HG02973 (cell line): ENCODE results near the gene HOTAIR.

Source experiments
- ATAC-seq: cut with Tn5 transposase; IDR thresholded peaks from one replicate; pipeline ENCODE4 v1.9.1; 2021; ENCODE audit warnings: moderate library complexity; ENCODE audit not compliant: unreplicated experiment

Gene HOTAIR

DNA sequence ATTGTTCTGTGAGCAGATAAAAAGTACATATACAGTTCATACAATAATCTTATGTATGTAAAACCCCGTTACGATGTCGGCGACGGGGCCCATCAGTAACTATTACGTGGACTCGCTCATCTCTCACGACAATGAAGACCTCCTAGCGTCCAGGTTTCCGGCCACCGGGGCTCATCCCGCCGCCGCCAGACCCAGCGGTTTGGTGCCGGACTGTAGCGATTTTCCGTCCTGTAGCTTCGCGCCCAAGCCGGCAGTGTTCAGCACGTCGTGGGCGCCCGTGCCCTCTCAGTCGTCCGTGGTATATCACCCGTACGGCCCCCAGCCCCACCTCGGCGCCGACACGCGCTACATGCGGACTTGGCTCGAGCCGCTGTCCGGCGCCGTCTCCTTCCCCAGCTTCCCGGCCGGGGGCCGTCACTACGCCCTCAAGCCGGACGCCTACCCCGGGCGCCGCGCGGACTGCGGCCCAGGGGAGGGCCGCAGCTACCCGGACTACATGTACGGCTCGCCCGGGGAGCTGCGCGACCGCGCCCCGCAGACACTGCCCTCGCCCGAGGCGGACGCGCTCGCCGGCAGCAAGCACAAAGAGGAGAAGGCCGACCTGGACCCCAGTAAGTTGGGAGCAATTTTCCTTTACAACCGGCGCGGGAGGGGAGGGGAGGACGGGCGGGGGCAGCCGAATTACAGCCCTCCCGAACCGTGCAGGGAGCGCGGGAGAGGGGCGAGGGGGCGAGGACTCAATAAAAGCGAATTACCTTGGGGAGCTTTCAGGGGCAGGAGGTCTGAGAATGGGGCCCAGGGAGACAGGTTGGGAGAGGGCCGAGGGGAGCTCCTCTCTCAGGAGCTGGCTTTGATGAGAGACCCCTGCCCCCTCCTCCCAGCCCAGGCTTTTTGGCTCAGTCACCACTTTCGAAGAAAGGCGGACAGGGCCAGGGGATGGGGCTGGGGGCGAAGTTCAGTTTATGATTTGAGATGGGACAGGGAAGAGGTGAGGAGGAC is 25.7 kb upstream of the HOTAIR start, which contains the start of gene HOXC9:
Gene HOXC9, plus strand, starts transcription at position 46 of the 999 bp plus-strand sequence. Its CDS starts 28 bp downstream, at position 74.
- ATAC-seq: no peak

GRCh38 chr12:53999559-54000115 is 24.9 kb upstream of the HOTAIR start:
- ATAC-seq: no peak

DNA sequence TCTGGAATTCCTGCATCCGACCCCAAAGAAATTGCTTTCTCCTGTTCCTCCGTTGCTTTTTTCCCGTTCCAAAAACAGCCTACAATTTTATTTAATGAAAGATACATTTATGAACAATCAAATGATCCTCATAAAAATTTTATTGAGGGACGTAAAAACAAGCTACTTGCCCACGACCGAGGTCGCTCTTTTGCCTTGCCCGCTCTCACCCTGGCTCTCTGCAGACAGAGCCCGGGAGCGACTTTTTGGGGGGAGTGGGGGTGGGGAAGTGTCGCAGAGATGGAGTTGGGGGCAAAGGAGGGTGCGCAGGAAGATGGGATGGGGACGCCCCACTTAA is 24.1 kb upstream of the HOTAIR start:
- no peak for ATAC-seq

DNA sequence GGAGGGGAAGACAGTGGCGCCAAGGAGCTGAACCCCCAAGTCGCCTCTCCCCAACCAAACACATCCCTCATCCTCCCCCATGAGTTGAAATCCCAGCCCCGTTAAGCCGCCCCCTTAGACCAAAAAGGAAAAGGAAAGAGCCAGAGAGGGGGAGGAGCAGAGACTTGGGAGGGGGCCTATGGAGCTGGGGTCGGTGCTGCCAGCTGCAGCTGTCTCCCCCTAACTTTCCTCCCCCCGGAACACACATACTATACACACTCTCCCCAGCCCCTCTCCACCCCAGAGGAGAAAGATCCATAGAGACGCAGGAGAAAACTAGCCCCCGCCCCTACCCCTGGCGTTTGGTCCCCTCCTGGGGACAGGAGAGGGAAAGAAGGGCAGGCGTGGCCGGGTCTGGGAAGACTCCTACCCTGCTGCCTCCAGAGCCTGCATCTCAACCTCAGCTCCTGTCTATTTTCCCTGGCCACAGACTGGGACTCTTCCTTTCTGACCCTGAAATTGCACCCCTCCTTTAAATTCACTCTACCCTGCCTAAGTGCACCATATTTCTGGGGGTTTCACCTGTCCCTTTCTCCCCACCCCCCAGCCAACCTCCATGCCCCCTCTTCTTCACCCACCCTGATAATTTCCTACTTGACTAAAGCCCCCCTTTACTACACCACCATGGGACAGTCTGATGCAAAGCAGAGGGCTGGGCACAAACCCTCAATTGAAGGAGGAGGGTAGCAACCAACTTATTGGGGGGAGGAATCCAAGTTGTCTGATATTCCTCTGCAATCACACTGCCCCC is 23.6 kb upstream of the HOTAIR start:
- no peak for ATAC-seq

- ATAC-seq: no peak
Measured at GRCh38 chr12:53997204-53998109, 22.7 kb upstream of the HOTAIR start.

GRCh38 chr12:53996240-53997203 is 21.8 kb upstream of the HOTAIR start:
- ATAC-seq: no peak

DNA sequence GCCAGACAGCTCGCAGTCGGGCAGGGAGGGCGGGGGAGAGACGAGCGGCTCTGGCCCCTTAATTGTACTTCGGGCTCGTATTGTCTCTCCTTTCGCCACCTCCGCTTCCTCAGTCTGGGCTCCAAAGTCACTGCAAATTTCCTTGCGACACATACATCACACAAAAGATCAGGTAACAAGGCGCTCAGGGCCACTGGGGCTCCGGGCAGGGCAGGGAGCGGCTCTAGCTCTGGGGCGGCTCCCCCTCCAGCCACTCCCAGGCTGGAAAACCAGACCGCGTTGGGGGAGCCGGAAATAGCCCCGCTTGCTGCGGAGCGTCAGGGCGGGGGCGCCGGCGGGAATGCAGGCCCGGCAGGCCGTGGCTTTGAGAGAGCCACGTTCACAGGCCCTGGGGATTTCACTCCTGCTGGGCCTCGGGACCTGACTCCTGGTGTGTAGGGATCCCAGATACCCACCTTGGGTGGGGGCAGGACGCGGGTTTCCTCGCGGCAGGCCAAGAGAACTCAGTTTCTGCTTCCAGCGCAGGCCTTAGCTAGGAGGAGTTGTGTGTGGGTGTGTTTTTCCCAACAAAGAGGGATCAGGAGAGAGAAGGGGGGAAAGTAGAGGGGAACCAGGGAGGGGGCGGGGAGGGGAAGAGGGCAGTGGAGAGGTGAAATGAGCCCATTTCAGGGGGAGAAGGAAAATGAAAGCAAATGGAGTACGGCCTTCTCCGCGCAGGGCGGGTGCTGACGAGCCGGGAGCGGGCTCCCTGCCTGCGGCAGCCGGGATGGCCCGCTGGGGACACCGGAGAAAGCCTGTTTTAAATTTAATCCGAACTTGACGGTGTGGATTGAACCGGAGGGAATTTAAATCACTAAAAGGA is 20.9 kb upstream of the HOTAIR start:
- ATAC-seq: no peak

- no peak for ATAC-seq
Measured at GRCh38 chr12:53995002-53995377, 20.2 kb upstream of the HOTAIR start.

DNA sequence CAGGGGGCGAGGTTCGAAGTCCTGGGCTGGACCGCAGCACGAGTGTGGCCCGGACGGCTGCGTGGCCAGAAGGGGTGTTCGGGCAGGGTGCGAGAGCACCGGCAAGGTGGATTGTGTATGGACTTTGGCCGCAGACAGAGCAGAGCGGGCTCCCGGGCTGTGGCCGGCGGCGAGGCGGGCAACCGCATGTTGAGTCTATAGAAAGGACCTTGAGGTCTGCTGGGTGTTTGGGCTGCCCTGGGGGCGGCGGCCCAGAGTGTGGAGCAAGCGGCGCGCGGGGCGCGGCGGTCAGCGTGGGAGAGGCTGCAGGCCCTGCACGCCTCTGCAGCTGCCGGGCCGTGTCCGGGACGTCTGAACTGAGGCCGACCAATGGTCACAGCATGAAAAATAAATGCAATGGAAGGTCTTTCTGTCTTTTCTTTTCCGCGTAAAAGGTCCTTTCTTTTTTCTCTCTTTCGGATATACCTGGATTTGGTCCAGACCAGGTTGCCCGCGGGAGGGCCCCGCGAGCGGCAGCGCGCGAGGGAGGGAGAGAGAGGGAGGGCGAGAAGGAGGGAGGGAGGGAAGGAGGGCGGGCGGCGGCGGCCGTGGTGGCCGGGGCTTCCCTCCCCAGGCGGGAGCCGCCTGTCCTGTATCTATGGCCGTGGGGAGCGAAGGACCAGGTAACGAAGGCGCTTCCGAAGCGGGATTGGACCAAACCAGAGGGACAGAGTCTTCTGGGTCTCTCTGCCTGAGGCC is 19.7 kb upstream of the HOTAIR start:
- ATAC-seq: no peak

DNA sequence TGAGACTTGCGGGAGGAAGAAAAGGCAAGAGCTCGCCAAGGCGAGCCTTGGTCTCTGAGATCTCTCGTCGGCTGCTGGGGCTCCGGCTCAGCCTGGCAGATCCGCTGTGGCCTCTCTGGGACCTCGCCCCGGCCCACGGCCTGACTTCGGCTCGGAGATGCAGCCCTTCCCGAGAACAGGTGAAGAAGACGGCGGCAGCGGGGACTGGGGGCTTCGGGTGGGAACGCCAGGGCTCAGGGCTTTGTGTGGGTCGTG is 19.2 kb upstream of the HOTAIR start:
- no peak for ATAC-seq

DNA sequence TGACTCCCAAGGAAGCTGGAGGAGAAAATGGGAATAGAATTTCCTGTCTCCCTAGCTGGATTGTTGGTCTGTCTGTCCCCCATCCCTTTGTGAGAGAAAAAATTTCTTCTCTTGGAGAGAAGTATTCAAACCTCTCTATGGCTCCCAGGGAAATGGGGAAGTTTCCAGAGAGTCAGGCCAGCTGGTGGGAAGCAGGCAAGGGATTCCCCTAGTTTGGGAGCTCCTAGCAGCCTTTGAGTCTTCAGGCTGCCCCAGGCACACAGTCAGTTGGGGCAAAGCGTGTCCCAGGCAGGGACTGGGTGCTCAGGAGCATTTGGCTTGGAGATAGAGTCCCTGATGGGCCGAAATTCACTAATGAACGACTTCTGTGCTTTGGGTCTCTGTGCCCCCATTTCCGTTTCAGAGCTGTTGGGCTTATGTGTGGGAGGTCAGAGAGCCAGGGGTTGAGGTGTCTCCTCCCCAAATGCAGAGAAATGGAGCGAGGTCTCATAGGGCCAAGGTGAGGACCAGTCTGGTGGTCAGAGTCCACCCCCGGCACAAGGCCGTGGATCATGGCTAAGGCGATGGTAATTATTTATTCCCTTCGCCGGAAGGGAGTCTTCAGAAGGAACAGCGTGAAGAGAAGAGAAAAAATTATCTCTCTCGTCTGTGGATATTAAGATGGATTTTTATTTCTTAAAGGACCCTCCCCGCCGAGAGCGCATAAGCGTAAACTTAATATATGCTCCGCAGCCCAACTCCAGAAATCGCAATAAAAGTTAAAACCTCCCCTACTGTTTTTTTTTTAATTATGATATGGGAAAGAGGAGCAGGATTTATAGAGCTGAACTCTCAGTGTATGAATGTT is 18.6 kb upstream of the HOTAIR start:
- ATAC-seq: no peak

GRCh38 chr12:53992377-53992889 is 17.7 kb upstream of the HOTAIR start:
- no peak for ATAC-seq

GRCh38 chr12:53991077-53991460 is 16.3 kb upstream of the HOTAIR start:
- ATAC-seq: no peak

DNA sequence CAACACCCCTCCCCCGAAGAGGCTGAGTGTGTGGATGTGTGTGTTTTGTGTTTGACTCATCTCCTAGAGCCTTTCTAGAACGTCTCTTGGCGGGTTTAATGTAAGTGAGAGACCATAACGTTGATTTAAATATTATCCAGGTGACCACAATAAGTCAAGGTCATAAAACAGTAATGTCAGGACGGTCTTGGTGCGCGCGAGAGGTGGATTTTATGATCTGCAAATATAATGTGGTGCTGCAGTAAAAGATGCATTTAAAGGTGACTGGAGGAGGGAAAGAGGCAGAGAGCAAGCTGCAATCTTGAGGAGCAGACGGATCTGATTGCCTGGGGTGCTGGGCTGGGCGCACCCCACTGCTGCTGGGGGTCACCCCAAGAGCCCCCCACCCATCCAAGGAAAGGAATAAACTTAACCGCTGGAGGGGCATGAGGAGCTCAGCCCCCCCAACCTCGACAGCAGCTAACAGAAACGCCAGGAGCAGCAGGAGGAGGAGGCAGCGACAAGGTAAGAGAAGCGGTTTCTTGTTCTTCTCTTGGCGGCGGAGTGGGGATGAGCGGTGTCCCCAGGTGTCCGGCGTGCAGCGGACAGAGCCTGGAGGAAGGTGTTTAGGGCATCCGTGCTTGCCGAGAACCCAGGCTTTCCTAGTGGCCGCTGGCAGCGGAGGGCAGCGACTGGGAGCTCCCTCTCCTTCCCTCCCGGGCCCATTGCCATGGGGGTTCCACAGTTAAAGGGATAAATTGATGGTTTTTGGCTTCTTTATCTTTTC is 15.7 kb upstream of the HOTAIR start:
- ATAC-seq: no peak

GRCh38 chr12:53989227-53990113 is 14.7 kb upstream of the HOTAIR start:
- no peak for ATAC-seq
